ENCODE measurements around the gene ATRIP.

Gene ATRIP

GRCh38 chr3:48411606-48412374 is 34.7 kb upstream of the ATRIP start:
- H3K27me3 ChIP-seq = no peaks in the 10 kb centered on the region
- H3K4me3 ChIP-seq = no peak overlapping the region
- no peak for TF ChIP-seq CTCF (IDR thresholded peaks at IDR 0.05)
- H3K36me3 ChIP-seq = peaks cover 94 to 100% (median 100%) of the 10 kb centered on the region in 3 donors
- H3K9me3 ChIP-seq = no peaks in the 10 kb centered on the region
- H3K4me1 ChIP-seq = peaks cover 0 to 31% (median 9%) of the 10 kb centered on the region in 4 donors
- peak; percentile 11 to 59 for DNase-seq
- peak overlapping the region in 1 of 2 donors; percentile 84 for H3K27ac ChIP-seq
- intact Hi-C loops (cut with DNase I; ENCODE audit: low total_unique reads) = no loop called here

- intact Hi-C loops (cut with DNase I; ENCODE audit: low total_unique reads) = no loop called here
- H3K36me3 ChIP-seq = peaks cover 98 to 100% (median 100%) of the 10 kb centered on the region in 3 donors
- H3K9me3 ChIP-seq = no peaks in the 10 kb centered on the region
- peaks cover 0 to 31% (median 9%) of the 10 kb centered on the region in 4 donors for H3K4me1 ChIP-seq
- H3K27me3 ChIP-seq = no peaks in the 10 kb centered on the region
- TF ChIP-seq CTCF (IDR thresholded peaks at IDR 0.05) = no peak
- peak; percentile 19 to 63 for DNase-seq
- peak overlapping the region; percentile 61 to 84 for H3K27ac ChIP-seq
- no peak overlapping the region for H3K4me3 ChIP-seq
Observed at GRCh38 chr3:48412375-48413001, 34.0 kb upstream of the ATRIP start.

GRCh38 chr3:48413086-48413485 is 33.5 kb upstream of the ATRIP start:
- Histone ChIP-seq H3K9me3 (no peaks in the 10 kb centered on the region), H3K36me3 (peaks cover 97 to 100% (median 100%) of the 10 kb centered on the region in 3 donors), H3K27me3 (no peaks in the 10 kb centered on the region), H3K4me3 (no peak overlapping the region), H3K4me1 (peaks cover 0 to 31% (median 9%) of the 10 kb centered on the region in 4 donors), H3K27ac (peak overlapping the region; percentile 61 to 84)
- DNase-seq = peak; percentile 19 to 82
- no peak for TF ChIP-seq CTCF (IDR thresholded peaks at IDR 0.05)
- intact Hi-C loops (cut with DNase I; ENCODE audit: low total_unique reads) = no loop called here

GRCh38 chr3:48413611-48414010 is 32.9 kb upstream of the ATRIP start:
- no peaks in the 10 kb centered on the region for H3K9me3 ChIP-seq
- intact Hi-C loops (cut with DNase I; ENCODE audit: low total_unique reads) = no loop called here
- peak overlapping the region; percentile 61 to 84 for H3K27ac ChIP-seq
- H3K27me3 ChIP-seq = no peaks in the 10 kb centered on the region
- H3K36me3 ChIP-seq = peaks cover 97 to 100% (median 100%) of the 10 kb centered on the region in 3 donors
- DNase-seq = peak in 1 of 2 donors; percentile 67
- TF ChIP-seq CTCF (IDR thresholded peaks at IDR 0.05) = no peak
- peaks cover 0 to 31% (median 9%) of the 10 kb centered on the region in 4 donors for H3K4me1 ChIP-seq
- H3K4me3 ChIP-seq = no peak overlapping the region

GRCh38 chr3:48414376-48415250 is 31.9 kb upstream of the ATRIP start:
- Histone ChIP-seq H3K4me1 (peaks cover 0 to 31% (median 10%) of the 10 kb centered on the region in 4 donors), H3K27me3 (no peaks in the 10 kb centered on the region), H3K36me3 (peaks cover 97 to 100% (median 100%) of the 10 kb centered on the region in 3 donors), H3K27ac (peak overlapping the region; percentile 61 to 84), H3K9me3 (no peaks in the 10 kb centered on the region), H3K4me3 (no peak overlapping the region)
- TF ChIP-seq CTCF (IDR thresholded peaks at IDR 0.05) = no peak
- intact Hi-C loops (cut with DNase I; ENCODE audit: low total_unique reads) = no loop called here
- peak in 1 of 2 donors; percentile 80 for DNase-seq

Data from tibial artery (tissue), 4 donors.